Astrocyte of the cerebellum (primary cell): ENCODE results near the gene NTNG1.
A peak's percentile ranks its signal among the peaks of the same experiment; 100 is the strongest.

ENCODE experiments used
- DNase-seq: peaks from one replicate; pipeline ENCODE4 v3.0.0-alpha.2; 2011; ENCODE audit warnings: low read depth
- H3K4me3 ChIP-seq: 2 replicates; pipeline ENCODE4 v1.5.1; 2011; ENCODE audit warnings: mild to moderate bottlenecking, low read depth, low read length, moderate library complexity
- in situ Hi-C: cut with HindIII; loops from 2 replicates; pipeline ENCODE4 v1.10.0; 2017; ENCODE audit warnings: low sequenced_read_pairs
- TF ChIP-seq, protein P1 (sequence below): IDR thresholded peaks from 2 replicates; pipeline ENCODE4 v1.5.1; 2012; ENCODE audit warnings: low read length, low read depth, moderate library complexity, mild to moderate bottlenecking; ENCODE audit errors: missing control alignments

The NTNG1 gene

DNA sequence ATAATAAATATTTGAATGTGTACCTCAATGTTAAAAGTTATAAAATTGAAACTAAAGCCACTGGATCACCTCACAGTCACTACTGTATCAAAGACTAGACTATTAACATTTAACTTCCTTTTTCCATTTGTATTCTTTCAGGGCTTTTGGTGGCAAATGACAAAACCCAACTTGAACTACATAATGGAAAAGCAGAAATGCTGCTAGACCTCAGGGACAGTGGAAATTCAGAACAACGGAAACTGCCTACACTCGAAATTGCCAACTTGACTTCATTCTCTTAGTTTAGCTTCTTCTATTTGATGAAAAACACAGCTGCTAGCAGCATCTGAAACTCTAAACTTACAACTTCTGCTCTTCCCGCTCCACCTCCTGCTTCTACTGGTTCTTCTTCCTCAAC, 34.9 kb upstream of the NTNG1 start:
- no peak for DNase-seq
- in situ Hi-C loops, result no loop called here
- TF ChIP-seq, protein P1, sequence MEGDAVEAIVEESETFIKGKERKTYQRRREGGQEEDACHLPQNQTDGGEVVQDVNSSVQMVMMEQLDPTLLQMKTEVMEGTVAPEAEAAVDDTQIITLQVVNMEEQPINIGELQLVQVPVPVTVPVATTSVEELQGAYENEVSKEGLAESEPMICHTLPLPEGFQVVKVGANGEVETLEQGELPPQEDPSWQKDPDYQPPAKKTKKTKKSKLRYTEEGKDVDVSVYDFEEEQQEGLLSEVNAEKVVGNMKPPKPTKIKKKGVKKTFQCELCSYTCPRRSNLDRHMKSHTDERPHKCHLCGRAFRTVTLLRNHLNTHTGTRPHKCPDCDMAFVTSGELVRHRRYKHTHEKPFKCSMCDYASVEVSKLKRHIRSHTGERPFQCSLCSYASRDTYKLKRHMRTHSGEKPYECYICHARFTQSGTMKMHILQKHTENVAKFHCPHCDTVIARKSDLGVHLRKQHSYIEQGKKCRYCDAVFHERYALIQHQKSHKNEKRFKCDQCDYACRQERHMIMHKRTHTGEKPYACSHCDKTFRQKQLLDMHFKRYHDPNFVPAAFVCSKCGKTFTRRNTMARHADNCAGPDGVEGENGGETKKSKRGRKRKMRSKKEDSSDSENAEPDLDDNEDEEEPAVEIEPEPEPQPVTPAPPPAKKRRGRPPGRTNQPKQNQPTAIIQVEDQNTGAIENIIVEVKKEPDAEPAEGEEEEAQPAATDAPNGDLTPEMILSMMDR, result no peak
- H3K4me3 ChIP-seq, result no peak overlapping the region

DNA sequence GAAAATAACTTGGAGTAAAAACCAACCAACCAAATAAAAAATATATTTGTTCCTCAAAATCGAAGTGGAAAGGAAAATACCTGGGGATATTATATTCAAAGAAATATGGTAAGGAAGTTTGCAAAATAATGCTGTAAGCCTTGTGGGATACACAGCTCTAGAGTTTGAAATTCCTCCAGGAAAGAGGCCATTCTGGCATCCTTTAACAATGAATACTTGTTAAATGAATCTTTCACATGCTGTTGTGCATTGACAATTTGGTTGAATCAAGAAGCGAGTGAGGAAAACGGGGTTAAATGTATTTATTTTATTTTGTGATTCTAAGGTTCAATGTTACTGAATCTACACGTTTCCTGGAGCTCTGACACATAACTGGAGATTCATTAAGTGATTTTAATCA, 30.5 kb upstream of the NTNG1 start:
- in situ Hi-C loops, result no loop called here
- no peak overlapping the region for H3K4me3 ChIP-seq
- DNase-seq, result peak; percentile 45
- TF ChIP-seq, protein P1, result no peak

DNA sequence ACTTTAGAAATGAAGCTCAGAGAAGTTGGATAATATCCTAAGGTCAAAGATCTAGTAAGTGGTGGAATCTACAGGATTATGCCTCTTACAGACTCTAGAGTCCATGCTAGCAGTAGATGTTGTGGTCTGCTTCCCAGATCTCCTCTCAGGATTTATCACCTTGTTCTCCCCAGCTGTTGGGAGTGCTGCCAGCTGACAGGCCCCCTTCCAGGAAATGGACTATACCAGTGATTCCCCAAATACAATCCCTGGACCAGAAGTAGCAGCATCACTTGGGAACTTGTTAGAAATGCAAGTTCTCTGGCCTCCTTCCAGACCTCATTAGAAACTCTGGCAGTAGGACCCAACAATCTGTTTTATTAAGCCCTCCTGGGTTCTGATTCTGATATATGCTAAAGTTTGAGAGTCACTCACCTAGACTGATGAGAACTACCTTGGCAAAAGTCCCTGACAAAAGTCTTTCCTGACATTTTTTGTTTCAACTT, 24.5 kb upstream of the NTNG1 start:
- in situ Hi-C loops, result no loop called here
- TF ChIP-seq, protein P1, result no peak
- no peak overlapping the region for H3K4me3 ChIP-seq
- no peak for DNase-seq

DNA sequence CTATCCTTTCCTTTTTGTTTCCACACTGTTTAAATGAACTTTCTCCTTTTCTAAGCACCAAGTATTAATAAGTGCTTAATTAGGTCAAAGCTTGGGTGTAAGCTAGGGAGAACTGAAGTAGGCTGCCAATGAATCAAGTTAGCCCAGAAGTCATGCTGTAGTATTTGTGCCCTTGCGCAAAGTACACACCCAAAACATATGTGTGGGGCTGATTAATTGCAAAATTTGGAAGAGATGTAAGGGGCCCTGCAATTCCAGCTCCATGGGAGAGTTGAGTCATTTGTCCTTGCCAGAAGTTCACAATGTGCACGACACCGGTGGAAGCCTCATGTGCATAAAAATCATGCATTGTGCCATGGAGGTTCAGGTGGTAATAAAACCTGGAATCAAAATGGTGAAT, 18.6 kb upstream of the NTNG1 start:
- no peak overlapping the region for H3K4me3 ChIP-seq
- DNase-seq, result no peak
- TF ChIP-seq, protein P1, result no peak
- in situ Hi-C loops, result no loop called here

DNA sequence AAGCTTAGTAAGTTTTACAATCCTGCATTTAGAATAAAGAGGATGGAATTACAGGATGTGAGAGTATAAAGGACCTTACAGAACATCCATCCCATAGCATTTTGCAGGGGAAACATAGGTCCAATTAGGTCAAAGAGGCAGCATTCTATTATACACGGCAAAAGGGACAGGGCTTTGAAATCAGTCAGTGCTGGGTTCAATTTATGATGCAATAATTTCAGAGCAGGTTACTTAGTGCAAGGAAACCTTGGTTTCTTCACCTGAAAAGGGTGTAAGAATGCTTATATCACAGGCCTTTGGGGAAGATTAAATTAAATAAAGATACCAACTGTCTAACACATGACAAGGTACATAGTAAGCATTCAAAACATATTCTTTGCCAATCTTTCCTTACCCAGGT, 17.1 kb upstream of the NTNG1 start:
- DNase-seq, result no peak
- in situ Hi-C loops, result no loop called here
- TF ChIP-seq, protein P1, result no peak
- H3K4me3 ChIP-seq, result no peak overlapping the region

DNA sequence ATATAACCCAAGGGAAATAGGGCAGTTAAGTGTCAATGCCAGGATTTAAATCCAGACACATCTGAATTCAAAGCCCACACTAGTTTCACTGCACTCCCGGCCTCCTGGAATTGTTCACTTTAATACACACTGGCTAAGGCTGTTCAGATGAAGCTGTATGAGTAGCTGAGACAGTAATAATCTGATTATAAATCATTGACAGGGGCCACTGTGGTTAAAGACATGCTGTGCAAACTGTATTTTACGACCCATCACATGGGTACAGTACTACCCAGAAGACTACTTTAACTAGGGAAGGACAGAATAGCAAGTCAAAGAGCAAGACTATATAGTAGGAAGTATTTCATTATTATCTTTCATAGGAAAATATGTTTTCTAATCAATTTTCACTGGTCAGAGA, 16.1 kb upstream of the NTNG1 start:
- DNase-seq, result no peak
- no peak overlapping the region for H3K4me3 ChIP-seq
- TF ChIP-seq, protein P1, result no peak
- in situ Hi-C loops, result no loop called here

DNA sequence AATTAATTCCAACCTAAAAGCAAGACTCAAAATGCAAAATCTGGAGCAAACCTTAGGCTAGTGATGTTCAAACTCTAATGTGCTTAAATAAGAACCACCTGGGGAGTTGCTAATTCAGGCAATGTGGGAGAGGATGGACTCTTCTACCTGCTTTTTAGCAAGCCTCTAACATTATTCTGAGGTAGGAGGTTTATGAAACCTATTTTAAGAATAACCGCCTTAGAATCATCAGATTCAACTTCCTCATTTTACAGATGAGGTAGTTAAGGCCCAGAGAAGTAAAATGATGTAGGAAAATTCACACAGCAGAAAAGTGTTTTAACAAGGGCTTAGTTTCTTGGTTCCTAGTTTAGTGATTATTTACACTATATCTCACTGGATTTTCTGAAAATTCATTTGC, 8.6 kb upstream of the NTNG1 start:
- no peak for DNase-seq
- no peak overlapping the region for H3K4me3 ChIP-seq
- TF ChIP-seq, protein P1, result no peak
- in situ Hi-C loops, result no loop called here
